C4-2B (cell line): ENCODE measurements around the gene NAA60.

Source experiments
- CTCF ChIP-seq: fragments of 450-650 bp; conservative IDR thresholded peaks from 2 replicates; pipeline ENCODE4 v1.5.1; 2017; ENCODE audit warnings: mild to moderate bottlenecking
- ZFX ChIP-seq: fragments of 450-650 bp; IDR thresholded peaks from 2 replicates; pipeline ENCODE4 v1.6.1; 2017

DNA sequence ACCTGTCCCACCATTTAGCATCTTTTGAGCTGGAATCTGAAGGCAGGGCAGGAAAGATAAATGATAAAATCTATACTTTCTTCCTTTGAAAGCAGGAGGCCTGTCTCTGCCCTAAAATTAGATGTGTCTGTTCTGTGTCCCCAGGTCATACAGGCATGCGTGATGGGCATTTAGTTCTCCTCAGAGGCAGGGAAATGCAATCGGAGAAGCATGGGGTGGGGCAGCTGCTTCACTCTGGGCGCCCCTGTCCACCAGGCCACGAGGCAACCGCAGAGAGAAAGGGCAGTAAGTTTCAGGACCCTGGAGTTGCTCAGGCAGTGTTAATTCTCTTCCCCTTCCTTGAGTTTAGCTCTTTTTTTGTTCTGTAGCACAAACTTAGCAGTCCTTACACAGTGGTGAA is 82.5 kb downstream of the NAA60 start:
- no peak for TF ChIP-seq CTCF
- no peak for TF ChIP-seq ZFX
